HG03354 (cell line): ENCODE data around the gene ZKSCAN5.
"Not testable (repeated sequence)": the region's sequence is repeated elsewhere in the genome, so short reads cannot be mapped to it uniquely, and the experiment has no call there.

ENCODE experiments used
- ATAC-seq: cut with Tn5 transposase; IDR thresholded peaks from one replicate; pipeline ENCODE4 v1.9.1; 2021; ENCODE audit warnings: mild to moderate bottlenecking; ENCODE audit not compliant: unreplicated experiment, poor library complexity, severe bottlenecking

ZKSCAN5 gene

DNA sequence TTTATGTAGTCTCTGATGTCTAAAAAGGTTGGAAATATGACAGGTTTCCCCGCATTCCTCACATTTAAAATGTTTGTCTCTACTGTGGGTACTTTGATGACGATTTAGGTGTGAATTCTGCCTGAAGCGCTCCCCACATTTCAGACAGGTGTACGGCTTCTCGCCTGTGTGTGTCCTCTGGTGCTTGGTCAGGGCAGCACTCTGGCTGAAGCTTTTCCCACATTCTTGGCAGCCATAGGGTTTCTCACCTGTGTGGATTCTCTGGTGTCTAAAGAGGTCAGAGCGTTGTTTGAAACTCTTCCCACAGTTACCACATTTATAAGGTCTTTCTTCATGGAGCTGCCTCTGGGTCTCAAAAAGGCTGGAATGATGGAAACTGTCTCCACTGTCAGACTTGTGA lies 10.6 kb upstream of the ZKSCAN5 start:
- ATAC-seq, result no peak

DNA sequence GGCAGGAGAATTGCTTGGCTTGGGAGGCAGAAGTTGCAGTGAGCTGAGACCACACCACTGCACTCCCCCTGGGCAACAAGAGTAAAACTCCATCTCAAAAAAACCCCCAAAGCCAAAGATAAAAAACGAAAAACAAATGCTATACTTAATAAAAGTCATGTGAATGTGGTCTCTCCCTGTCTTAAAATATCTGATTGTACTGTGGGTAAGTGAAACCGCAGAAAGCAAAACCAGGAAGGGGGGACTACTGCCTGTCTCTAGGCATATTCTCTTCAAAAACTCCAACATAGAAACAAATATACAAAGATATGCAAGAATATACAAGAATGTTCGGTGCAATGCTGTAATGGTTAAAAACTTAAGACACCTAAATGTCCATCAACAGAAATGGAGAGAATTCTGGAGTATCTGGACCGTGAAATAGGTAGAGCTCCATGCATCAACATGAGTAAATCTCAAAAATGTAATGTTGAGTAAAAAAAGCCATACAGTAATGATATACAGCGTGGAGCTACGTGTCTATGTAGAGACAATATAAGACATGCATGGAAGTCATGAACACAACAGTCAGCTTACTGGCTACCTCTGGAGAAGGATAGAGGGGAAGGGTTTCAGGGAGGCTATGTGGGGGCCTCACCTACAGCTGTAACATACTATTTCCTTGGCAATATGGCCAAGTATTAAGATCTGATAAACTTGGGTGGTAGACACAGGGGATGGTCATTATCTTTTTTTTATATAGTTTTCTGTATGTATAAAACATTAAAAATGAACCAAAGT lies 6.5 kb upstream of the ZKSCAN5 start:
- no peak for ATAC-seq

DNA sequence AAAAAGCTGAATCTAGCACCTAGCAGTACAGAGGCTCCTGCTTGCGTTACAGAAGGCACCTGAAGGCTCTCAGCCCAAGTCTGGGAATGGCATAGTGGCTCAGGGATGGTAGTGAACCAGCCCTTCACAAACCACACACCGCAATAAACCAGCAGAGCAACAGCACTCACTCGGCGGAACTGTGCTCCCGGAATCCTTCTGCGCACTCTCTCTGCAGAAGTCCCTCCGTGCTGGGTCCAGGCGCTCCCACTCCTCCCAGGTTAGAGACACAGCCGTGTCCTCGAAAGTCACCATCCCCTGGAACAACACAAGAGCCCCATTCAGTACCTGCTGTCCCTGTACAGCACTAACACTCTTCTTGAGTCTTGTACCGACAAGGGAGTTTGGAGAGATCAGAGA lies 5.9 kb upstream of the ZKSCAN5 start:
- no peak for ATAC-seq

DNA sequence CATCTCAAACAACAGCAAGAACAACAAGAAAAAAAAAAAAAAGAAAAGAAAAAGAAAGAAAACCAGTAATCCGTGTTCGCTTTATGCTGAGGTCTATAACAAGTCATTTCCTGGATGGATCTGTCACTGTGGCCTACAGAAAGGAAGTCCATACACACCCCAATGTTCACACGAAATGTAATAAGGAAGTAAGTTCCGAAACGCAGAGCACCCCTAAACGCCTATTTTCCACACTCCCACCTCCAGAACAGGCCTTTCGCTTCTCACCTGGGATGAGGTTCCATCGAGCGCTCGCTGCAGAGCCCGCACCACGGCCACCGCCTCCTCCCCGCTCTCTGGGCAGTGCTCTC lies 5.1 kb upstream of the ZKSCAN5 start:
- peak; percentile 3 for ATAC-seq

DNA sequence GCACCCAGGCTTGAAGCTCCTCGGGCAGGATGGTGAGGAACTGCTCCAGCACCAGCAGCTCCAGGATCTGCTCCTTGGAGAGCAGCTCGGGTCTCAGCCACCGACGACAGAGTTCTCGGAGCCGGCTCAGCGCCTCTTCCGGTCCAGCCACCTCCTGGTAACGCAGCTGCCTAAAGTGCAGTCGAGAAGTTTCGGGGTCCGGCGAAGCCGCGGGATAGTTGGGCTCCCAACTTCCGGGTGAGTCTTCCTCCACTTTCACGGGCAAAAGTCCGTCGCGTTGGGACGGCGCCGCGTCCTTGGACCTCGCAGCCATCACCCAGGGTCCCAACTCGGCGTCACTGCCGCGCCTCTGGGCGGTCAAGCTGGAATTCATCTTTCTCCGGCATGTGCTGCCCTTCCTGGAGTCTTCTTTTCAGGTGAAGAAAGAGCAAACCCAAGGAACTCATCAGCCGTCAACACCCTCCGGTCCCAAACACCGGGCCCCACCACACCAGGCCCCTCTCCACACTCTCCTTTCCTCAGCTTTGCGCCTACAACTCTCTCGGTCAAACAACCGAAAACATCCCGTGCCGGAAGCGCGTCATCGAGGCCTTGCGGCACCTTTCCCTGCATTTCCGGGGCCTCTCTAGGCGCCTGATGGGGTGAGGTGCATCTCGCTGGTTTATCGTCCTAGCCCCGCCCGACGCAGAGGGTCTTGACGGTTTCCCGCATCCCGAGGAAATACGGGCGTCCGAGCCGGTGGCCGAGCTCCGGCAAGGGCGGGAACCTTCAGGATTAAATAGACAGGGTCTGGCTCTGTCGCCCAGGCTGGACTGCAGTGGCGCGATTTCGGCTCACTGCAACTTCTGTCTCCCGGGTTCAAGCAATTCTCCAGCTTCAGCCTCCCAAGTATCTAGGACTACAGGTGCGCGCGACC lies 4.5 kb upstream of the ZKSCAN5 start, which contains the start of gene ZNF394:
ZNF394 (minus strand) TSS at position 561 of the 916 bp plus-strand sequence; CDS start at position 373, 188 bp downstream.
- ATAC-seq, result peak; percentile 54

DNA sequence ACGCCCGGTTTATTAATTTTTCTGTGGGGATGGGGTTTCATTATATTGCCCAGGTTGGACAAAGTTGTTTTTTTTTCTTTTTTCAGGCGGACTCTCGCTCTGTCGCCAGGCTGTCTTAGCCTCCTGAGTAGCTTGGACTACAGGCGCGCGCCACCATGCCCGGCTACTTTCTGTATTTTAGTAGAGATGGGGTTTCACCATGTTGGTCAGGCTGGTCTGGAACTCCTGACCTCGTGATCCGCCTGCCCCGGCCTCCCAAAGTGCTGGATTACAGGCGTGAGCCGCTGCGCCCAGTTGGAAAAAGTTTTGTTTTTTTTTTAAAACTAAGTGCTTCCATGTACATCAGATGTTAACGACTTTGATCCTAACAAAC lies 3.8 kb upstream of the ZKSCAN5 start:
- no peak for ATAC-seq

DNA sequence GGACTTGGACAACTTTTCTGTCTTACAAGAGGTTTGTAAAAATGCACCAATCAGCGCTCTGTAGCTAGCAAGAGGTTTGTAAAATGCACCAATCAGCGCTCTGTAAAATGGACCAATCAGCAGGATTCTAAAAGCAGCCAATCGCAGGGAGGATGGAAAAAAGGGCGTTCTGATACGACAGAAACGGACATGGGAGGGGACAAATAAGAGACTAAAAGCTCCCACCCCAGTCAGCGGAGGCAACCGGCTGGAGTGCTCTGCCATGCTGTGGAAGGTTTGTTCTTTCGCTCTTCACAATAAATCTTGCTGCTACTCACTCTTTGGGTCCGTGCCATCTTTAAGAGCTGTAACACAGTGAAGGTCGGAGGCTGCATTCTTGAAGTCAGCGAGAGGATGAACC lies 3.2 kb upstream of the ZKSCAN5 start:
- not testable (repeated sequence) for ATAC-seq

DNA sequence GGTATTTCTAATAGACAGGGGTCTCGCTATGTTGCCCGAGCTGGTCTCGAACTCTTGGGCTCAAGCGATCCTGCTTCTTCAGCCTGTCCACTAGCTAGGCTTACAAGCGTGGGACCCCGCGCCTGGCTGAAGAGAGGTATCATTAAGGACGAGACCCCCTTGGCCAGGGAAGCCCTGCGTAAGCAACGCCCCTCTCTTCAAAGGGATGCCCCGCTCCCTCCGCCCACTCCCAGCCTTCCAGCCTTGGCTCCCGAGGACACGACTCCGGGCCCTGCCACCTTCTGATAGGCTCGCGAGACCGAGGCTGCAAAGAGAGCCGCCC lies 220 bp upstream of the ZKSCAN5 start:
- ATAC-seq, result no peak

DNA sequence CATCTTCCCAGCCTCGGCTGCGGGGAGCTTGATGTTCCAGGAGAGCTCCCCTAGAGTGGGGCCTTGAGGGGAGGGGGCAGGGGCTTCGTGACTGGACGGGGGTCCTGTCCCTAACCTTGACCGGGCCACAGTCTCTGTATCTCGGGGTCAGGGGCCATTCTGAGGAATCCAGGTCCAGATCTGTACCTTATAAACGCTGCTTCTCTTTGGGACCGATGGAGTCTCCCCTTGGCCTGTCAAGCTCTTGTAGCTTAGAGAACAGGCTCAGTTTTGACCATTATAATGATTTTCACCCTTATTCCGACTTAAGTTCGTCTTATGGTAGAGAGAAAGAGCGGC lies 831 bp downstream of the ZKSCAN5 start:
- peak; percentile 5 for ATAC-seq

DNA sequence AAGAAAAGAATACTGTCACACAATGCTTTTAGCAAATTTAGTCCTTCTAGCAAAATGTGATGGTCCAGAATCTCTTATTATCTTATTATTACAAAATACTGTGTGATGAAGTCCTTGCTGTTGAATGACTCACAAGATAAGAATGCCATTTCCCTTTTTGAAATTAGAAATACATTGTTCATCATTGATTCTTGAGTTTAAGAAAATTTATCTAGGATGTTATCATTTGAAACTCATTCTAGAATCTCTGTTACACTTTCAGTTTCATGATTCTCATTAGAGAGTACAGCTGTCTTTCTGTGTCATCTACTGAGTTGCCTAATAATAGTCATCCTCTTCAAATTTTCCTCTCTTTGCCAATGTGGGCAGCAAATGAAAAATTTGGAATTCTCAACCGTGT lies 9.6 kb downstream of the ZKSCAN5 start:
- ATAC-seq, result no peak

DNA sequence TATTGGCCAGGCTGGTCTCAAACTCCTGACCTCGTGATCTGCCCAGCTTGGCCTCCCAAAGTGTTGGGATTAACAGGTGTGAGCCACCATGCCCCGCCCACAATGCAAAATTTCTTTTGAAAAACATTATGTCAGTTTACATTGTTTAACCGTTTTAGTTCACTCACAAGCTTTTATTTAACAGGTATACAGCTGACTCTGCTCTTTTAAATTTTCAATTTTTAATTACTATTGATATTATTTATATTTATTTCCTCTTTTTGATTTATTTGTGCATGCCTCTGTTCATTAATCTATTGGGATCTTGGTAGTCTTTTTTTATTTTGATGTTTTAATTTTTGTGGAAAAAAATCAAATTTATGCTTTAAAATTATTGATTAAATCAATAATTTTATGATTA lies 16.9 kb downstream of the ZKSCAN5 start:
- ATAC-seq, result no peak

DNA sequence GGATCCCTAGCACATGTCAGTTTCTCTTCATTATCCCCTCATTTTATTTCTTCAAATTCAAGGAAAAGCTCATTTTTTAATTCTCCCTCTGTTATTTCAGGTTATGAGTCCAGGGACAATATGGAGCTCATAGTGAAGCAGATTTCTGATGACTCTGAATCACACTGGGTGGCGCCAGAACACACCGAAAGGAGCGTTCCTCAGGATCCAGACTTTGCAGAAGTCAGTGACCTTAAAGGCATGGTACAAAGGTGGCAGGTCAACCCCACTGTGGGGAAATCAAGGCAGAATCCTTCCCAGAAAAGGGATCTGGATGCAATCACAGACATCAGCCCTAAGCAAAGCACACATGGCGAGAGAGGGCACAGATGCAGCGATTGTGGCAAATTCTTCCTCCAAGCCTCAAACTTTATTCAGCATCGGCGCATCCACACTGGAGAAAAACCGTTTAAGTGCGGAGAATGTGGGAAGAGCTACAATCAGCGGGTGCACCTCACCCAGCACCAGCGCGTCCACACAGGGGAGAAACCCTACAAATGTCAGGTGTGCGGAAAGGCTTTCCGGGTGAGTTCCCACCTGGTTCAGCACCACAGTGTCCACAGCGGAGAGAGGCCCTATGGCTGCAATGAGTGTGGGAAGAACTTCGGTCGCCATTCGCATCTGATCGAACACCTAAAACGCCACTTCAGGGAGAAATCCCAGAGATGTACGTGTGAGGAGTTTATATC lies 21.4 kb downstream of the ZKSCAN5 start:
- no peak for ATAC-seq

DNA sequence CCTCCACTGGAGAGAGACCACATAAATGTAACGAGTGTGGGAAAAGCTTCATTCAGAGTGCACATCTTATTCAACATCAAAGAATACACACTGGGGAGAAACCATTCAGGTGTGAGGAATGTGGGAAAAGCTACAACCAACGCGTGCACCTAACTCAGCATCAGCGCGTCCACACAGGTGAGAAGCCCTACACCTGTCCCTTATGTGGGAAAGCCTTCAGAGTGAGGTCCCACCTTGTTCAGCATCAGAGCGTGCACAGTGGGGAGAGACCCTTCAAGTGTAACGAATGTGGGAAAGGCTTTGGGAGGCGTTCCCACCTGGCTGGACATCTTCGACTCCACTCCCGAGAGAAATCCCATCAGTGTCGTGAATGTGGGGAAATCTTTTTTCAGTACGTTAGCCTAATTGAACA lies 26.9 kb downstream of the ZKSCAN5 start:
- ATAC-seq, result no peak

DNA sequence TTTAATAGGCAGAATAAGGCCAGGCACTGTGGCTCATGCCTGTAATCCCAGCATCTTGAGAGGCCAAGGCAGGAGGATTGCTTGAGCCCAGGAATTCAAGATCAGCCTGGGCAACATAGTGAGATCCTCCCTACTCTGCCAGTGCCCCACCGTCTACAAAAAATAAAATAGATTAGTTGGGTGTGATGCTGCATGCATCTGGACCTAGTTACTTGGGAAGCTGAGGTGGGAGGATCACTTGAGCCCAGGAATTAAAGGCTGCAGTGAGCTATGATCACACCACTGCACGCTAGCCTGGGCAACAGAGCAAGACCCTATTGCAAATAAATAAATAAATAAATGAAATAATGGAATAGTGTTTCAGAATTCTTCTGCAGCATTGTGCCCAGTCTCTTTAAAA lies 31.2 kb downstream of the ZKSCAN5 start:
- ATAC-seq, result no peak

DNA sequence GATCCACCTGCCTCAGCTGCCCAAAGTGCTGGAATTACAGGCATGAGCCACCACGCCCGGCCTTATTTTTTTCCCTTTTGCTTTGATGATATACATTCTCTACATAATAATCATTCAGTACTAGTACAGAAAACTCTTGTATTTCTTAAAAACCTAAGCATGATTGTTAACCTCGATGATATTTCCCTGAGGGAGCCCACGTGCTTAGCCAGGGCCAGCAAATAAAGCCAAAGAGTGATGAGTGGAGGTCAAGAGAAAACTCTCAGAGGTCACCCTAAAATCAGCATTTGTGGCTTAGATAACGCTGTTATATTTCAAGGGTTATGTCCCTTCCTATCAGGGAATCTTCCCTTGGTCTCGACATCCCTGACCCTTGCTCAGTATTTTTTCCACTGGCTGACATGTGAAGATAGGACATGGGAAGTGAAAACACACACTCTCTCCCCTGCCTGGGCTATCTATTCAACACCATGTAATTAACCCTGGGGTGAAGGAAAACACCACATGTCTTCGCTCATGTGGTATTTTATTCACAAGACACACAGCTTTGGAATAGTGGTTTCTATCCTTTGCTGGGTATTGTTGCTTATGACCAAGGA lies 34.9 kb downstream of the ZKSCAN5 start:
- no peak for ATAC-seq

DNA sequence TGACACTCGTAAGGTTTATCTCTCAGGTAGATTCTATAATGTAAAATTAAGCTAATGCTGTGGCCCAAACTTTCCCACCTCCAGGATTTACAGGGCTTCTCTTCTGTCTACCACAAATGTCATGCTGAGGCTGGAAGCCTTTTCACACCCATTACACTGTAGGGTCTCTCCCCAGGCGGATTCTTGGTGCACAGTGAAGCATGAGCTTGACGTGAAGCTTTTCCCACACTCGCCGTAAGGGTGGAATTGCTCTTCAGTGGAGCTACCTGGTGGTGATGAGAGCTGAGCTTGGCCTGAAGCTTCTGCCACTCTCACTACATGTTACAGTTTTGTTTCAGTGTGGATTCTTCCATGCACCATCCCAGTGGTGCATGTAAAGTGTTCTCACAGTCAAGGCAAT lies 36.1 kb downstream of the ZKSCAN5 start:
- no peak for ATAC-seq

DNA sequence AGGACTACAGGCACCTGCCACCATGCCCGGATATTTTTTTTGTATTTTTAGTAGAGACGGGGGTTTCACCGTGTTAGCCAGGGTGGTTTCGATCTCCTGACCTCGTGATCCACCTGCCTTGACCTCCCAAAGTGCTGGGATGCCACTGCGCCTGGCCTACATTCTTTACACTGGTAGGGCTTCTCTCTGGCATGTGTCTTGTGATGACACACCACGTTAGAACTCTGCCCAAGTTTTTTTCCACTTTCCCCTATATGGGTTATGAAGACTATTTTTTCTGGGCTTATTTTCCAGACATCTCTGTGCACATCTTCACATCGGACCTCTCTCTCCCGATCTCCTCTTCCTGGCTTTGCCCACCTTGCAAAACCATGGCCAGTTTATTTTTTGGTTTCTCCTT lies 36.8 kb downstream of the ZKSCAN5 start:
- no peak for ATAC-seq

DNA sequence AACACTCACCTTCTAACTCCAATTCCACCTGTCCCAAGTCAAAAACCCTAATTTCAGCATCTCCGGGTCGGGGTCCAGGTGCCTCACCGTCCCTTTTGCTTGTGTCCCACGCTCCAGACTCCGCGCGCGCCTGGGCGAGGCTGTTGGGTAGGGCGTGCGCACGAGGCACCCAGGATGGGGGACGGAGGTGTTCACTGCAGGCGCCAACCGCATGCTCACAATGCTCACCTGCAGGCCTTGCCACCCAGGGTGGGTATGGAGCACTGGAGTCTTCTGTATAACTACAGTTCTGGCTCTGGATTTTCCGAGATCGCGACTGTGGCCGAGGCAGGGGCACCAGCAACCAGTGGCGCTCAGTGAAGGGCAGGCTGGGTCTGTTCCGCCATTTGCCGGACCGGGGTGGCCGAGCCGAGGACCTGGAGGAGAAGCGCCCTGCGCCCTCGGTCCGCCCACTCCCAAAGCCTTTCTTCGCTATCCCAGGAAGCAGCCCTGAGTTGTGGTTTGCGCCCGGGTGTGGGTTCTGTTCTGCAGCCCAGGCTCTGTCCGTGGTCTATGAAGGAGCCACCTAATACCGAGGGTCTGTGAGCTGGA lies 38.7 kb downstream of the ZKSCAN5 start:
- no peak for ATAC-seq

DNA sequence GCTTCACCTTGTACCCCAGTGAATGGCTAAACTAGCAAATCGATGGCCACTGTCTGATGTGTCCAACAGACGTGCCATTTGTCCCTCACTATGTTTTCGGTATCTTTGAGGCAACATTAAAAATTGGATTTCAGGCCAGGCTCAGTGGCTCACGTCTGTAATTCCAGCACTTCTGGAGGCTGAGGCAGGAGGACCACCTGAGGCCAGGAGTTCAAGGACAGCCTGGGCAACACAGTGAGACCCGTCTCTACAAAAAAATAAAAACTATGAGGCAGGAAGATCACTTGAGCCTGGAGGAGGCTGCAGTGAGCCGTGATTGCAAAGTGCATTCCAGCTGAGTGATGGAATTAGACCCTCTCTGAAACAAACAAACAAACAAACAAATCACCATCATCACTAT lies 39.5 kb downstream of the ZKSCAN5 start:
- ATAC-seq, result no peak

DNA sequence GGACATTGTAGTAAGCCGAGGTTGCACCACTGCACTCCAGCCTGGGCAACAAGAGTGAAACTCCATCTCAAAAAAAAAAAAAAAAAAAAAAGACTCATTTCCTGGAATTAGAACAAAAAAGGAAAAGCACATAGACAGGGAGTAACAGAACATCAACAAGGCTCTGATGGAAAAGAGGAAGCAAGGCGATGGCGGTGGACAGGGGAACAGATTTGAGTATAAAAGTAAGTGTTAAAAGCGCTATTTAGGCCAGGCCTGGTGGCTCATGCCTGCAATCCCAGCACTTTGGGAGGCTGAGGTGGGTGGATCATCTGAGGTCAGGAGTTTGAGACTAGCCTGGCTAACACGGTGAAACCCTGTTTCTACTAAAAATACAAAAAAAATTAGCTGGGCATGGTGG lies 40.8 kb downstream of the ZKSCAN5 start:
- ATAC-seq, result not testable (repeated sequence)
